GM12801 (cell line): Measurements from ENCODE around the gene P4HB.

ENCODE experiments used
- TF ChIP-seq, protein P1 (sequence below): IDR thresholded peaks from one replicate; pipeline ENCODE4 v1.5.1; 2011; ENCODE audit warnings: control low read depth; ENCODE audit not compliant: insufficient read length; ENCODE audit errors: extremely low read depth

P4HB gene

DNA sequence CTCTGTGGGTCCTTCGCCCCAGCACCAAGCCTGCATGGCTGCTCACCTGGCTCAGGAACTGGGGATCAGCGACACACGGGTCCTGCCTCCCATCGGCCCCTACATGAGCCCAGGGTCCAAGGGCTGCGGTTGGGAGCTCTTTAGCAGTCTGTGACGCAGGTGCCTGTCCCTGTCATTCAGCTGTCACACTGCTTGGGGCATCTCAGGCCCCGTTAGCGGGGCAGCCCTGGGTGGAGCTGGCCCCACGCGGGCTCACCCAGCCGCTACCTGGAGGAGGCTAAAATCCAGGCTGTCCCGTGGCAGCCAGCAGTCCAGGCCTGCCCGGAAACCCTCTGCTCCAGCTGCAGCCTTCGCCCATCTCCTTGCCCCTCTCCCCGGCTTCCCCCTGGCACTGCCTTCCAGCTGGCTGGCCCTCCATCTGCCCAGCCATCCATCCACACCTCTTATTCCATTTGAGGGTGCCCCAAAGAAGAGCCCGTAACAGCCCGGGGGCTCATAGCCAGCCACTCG, 53.1 kb downstream of the P4HB start:
- TF ChIP-seq, protein P1, sequence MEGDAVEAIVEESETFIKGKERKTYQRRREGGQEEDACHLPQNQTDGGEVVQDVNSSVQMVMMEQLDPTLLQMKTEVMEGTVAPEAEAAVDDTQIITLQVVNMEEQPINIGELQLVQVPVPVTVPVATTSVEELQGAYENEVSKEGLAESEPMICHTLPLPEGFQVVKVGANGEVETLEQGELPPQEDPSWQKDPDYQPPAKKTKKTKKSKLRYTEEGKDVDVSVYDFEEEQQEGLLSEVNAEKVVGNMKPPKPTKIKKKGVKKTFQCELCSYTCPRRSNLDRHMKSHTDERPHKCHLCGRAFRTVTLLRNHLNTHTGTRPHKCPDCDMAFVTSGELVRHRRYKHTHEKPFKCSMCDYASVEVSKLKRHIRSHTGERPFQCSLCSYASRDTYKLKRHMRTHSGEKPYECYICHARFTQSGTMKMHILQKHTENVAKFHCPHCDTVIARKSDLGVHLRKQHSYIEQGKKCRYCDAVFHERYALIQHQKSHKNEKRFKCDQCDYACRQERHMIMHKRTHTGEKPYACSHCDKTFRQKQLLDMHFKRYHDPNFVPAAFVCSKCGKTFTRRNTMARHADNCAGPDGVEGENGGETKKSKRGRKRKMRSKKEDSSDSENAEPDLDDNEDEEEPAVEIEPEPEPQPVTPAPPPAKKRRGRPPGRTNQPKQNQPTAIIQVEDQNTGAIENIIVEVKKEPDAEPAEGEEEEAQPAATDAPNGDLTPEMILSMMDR: no peak

DNA sequence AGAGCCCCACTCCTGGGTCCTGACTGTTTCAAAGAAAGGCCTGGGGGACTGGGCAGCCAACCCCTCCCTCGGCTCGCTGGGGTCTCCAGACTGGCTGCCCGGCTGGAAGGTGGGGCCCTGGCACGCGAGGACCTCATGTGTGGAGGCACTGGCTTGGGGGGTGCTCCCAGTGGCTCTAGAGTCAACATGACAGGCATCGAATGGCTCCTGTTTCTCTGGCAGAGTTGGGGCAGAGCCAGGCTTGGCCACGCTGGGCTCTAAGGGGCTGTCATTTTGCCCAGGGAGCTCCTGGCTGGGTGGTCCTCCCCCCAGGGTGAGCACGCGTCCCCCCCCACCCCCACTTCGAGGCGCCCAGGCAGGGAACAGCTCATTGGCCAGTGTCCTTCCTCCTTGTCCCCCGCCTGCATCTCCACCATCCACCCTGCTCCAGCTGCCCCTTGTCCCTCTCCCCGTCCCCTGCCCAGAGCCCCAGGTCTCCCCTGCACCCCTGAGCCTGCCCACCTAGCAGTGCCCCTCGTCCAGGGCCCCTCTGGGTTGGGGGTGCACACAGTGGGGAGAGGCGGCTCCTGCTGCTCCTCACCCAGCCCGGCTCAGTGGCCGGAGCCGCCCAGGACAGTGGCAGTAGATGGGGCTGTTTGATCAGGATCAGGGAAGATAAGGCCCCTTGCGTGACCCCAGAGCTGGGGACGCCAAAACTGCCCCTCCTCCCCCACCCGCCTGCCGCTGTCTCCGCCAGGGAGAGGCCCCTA, 53.7 kb downstream of the P4HB start:
- TF ChIP-seq, protein P1: no peak

DNA sequence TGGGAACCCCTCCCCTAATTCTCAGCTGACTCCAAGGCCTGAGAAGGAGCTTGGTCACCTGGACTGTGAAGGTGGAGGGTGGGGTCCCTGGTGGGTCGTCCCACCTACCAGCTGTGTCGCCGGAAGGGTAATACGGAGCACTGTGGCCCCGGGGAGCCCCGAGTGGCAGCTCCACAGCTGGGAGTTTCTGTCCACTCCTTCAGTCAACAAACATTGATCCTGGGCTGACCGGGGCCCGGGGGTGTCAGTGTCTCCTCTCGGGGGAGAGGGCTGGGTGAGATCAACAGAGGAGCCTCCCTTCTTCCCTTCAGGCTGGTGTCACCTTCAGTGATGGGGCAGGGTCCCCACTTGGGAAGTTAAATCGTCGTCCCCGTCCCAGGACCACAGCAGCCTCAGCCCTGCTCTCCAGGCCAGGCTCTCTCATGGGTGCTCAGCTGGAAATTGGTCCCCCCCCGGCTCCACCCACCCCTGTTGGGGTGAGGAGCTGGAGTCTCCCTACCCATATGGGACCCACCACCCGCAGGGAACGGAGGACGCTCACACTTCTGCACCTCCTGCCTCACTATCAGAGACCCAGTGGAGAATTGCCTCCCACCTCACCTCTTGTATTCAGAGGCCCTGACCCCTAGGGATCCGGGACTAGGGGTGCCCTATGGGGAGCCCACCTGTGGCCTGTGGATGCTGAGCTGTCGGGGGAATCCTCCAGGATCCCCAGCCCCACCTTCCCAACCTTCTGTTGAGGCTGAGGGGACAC, 54.5 kb downstream of the P4HB start:
- TF ChIP-seq, protein P1: no peak

DNA sequence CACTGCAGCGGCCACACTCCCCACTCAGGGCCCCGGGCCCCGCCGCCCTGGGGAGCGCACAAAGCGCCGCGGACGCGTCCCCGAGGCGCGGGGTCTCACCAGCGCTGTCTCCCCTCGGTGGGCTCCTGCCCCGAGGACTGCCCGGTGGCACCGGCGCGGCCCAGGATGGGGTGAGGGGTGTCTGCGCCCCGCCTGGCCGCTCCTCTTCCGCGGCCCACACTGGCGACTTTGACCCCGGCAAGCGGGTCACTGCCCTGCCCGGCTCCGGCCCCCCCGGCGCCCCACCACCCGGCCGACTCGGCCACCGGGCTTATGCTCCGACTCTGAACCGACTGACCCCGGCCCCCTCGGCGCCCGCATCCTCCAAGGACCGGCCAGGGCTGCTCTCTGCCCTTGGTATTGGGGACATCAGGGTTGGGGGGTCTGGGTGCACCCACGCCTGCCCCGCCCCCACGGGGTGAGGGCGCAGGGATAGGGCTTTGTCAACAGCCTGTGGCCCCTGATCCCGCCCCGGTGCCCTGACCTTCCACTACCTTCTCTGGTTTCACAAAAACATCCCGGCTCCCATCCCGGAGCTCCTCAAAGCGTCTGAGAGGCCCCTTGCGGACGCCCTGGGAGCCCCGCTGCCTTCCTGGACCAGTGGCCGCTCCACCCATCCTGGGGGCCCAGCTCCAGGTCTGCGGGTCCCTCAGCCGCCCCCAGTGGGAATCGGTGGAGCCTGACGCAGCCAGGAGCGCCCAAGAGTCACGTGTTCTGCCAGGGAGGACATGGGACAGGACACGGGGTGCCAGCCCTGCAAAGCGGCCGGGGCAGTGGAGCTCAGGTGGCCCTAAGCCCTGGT, 55.6 kb downstream of the P4HB start:
- TF ChIP-seq, protein P1: no peak

DNA sequence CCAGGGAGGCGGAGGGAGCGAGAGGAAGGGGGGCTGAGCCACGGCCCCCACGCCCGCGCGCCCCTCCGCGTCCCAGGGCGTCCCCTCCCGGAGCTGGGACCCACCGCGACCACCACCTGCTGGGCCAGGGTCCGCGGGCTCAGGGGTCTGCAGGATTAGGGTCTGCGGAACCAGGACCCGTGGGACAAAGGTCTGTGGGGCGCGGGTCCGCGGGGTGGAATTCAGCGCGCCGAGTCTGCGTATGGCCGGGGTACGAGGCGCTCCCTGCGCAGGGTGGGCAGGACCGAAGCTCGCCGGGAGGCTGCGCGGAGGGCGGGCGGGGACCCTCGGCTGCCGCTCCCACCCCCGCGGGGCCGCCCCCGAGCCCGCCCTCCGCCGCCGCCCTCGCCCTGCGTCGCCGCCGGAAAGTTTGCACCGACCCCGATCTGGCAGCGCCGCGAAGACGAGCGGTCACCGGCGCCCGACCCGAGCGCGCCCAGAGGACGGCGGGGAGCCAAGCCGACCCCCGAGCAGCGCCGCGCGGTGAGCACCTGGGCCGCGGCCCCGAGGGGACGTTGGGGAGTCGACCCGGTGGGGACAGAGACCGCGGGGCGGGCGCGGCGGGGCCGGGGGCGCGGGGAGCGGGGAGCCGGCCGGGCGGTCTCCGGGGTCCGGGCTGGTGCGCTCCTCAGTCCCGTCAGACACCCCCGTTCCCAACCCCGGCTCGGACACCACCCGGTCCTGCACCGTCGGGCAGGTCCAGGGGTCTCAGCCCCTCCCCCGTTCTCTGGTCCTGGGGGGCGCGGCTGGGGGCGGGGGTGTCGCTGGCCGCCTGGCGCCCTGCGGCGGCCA, 56.4 kb downstream of the P4HB start, which contains the start of gene GCGR:
TSS of gene GCGR (plus strand) at position 423 of the 831 bp plus-strand sequence. CDS start 4,869 bp downstream, outside the sequence.
- TF ChIP-seq, protein P1: no peak

DNA sequence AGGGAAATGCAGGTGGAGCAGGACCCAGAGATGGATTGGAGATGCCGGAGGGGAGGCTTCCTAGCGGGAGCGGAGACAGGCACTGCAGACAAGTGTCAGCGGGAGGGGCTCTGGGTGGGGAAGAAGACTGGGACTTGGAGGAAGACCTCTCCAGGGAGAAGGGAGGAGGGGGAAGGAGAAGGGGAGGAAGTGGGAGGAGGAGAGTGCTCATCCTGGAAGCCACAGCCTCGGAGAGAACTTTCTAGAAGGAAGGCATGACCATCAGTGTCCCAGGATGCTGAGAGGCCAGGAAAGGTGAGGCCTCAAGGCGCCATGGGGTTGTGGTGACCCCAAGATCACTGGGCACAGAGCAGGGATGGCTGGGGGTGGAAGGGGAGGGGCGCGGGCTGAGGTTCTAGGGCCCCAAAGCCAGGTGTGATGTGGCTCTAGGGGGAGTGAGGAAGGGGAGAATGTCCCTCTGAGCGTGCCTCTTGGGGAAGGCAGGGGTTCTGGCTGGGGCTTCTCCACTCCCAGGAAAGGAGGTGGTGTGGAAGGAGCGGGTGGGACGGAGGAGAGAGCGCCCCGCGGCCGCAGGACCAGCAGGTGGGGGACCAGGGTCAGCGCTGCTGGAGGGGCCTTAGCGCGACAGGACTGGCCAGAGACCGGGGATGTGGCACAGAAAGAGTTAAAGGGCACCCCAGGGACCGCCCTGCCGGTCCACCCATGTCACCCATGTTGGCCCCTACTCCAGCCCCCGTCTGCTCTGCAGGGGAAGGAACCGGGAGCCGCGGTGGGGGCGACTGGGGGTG, 57.3 kb downstream of the P4HB start:
- TF ChIP-seq, protein P1: no peak
